Smooth muscle cell (in vitro differentiated cells): ENCODE measurements around the gene NMD3. TPM values are rescaled to one million over a fixed set of nuclear protein-coding genes. Genes with fewer than 3 reads are reported as not detected.
A peak's percentile ranks its signal among the peaks of the same experiment; 100 is the strongest.

Experiments used
- DNase-seq: peaks from one replicate; lab custom pipeline; 2025; ENCODE audit not compliant: unreplicated experiment; lab: John Stamatoyannopoulos, UW
- H2AFZ ChIP-seq: fragments of 200-600 bp; sonication (generic); 2 replicates; pipeline ENCODE4 v1.6.0; 2016; ENCODE audit warnings: antibody characterized with exemption, low read depth, mild to moderate bottlenecking
- H3F3A ChIP-seq: fragments of 200-600 bp; sonication (generic); 2 replicates; pipeline ENCODE4 v1.6.0; 2017; ENCODE audit warnings: antibody characterized with exemption, low read depth
- H3K27ac ChIP-seq: fragments of 200-600 bp; sonication (generic); 2 replicates; pipeline ENCODE4 v1.5.1; 2016; ENCODE audit warnings: low read depth, mild to moderate bottlenecking
- H3K27me3 ChIP-seq: fragments of 200-600 bp; sonication (generic); 2 replicates; pipeline ENCODE4 v1.6.1; 2016; ENCODE audit warnings: low read depth, mild to moderate bottlenecking
- H3K36me3 ChIP-seq: fragments of 200-600 bp; sonication (generic); 2 replicates; pipeline ENCODE4 v1.5.1; 2016; ENCODE audit warnings: low read depth
- H3K4me1 ChIP-seq: fragments of 200-600 bp; sonication (generic); 2 replicates; pipeline ENCODE4 v1.5.1; 2016; ENCODE audit warnings: low read depth
- H3K4me2 ChIP-seq: fragments of 200-600 bp; sonication (generic); 2 replicates; pipeline ENCODE4 v1.6.0; 2016; ENCODE audit warnings: mild to moderate bottlenecking
- H3K4me3 ChIP-seq: fragments of 200-600 bp; sonication (generic); 2 replicates; pipeline ENCODE4 v1.5.1; 2016; ENCODE audit warnings: mild to moderate bottlenecking
- H3K79me2 ChIP-seq: fragments of 200-600 bp; sonication (generic); 2 replicates; pipeline ENCODE4 v1.6.0; 2016; ENCODE audit warnings: low read depth, mild to moderate bottlenecking
- H3K9ac ChIP-seq: fragments of 200-600 bp; sonication (generic); 2 replicates; pipeline ENCODE4 v1.6.0; 2016; ENCODE audit warnings: low read depth
- H3K9me3 ChIP-seq: fragments of 200-600 bp; sonication (generic); replicated peaks from 2 replicates; pipeline ENCODE4 v1.5.1; 2016; ENCODE audit warnings: low read depth
- H4K20me1 ChIP-seq: fragments of 200-600 bp; sonication (generic); 2 replicates; pipeline ENCODE4 v1.6.0; 2016; ENCODE audit warnings: low read depth
- CTCF ChIP-seq: fragments of 200-600 bp; sonication (generic); IDR thresholded peaks from 2 replicates; pipeline ENCODE4 v1.5.1; 2017; ENCODE audit warnings: borderline replicate concordance, mild to moderate bottlenecking, antibody characterized with exemption; ENCODE audit not compliant: insufficient read depth, poor library complexity, severe bottlenecking
- WGBS: methylation state at CpG from one replicate; pipeline ENCODE4 v1.1.7; 2016; ENCODE audit warnings: low lambda C conversion rate; 5-methylcytosine and 5-hydroxymethylcytosine counted together
- polyA plus RNA-seq: library from polyadenylated mRNA; unstranded; fragments of >200 nt; fragmentation: Nextera tagmentation; extraction: Ambion mirVana; gene quantifications from 2 replicates; pipeline ENCODE4 v1.2.1, GENCODE V29; 2016
- total RNA-seq: library from RNA; depleted of rRNA; stranded (reverse); fragments of >200 nt; gene quantifications from 2 replicates; pipeline ENCODE4 v1.2.3, GENCODE V29; 2014

NMD3 gene
- total and polyA plus RNA-seq, 2 experiments from 2014 or later = 40.2 to 70.1 TPM

- Histone ChIP-seq H4K20me1 (no peaks in the 10 kb centered on the region), H3K36me3 (no peaks in the 10 kb centered on the region), H3K9me3 (no peaks in the 10 kb centered on the region), H3K9ac (no peak overlapping the region), H3K4me2 (no peak overlapping the region), H2AFZ (no peak overlapping the region), H3K4me3 (no peak overlapping the region), H3K4me1 (peaks cover 4% of the 10 kb centered on the region), H3K79me2 (no peaks in the 10 kb centered on the region), H3K27me3 (no peaks in the 10 kb centered on the region), H3K27ac (no peak overlapping the region), H3F3A (no peaks in the 10 kb centered on the region)
- DNase-seq = no peak
- TF ChIP-seq CTCF = no peak
Observed at GRCh38 chr3:161212906-161213305, 8.2 kb upstream of the NMD3 start.

- no peaks in the 10 kb centered on the region for H4K20me1 ChIP-seq
- no peak overlapping the region for H3K9ac ChIP-seq
- H3K4me2 ChIP-seq = no peak overlapping the region
- no peaks in the 10 kb centered on the region for H3K79me2 ChIP-seq
- DNase-seq = no peak
- no peak overlapping the region for H3K27ac ChIP-seq
- TF ChIP-seq CTCF = no peak
- 56% methylated on average over 4 of the region's 4 CpGs for WGBS
- H3K4me3 ChIP-seq = no peak overlapping the region
- no peak overlapping the region for H2AFZ ChIP-seq
- peaks cover 4% of the 10 kb centered on the region for H3K4me1 ChIP-seq
- H3K9me3 ChIP-seq = no peaks in the 10 kb centered on the region
- H3K36me3 ChIP-seq = no peaks in the 10 kb centered on the region
- H3K27me3 ChIP-seq = no peaks in the 10 kb centered on the region
- no peaks in the 10 kb centered on the region for H3F3A ChIP-seq
Observed at GRCh38 chr3:161213644-161214043, 7.5 kb upstream of the NMD3 start.

- Histone ChIP-seq H3K4me3 (no peak overlapping the region), H3F3A (no peaks in the 10 kb centered on the region), H3K9ac (no peak overlapping the region), H3K4me1 (peaks cover 4% of the 10 kb centered on the region), H3K27ac (no peak overlapping the region), H3K4me2 (no peak overlapping the region), H3K9me3 (no peaks in the 10 kb centered on the region), H3K27me3 (no peaks in the 10 kb centered on the region), H2AFZ (no peak overlapping the region), H3K36me3 (no peaks in the 10 kb centered on the region), H3K79me2 (no peaks in the 10 kb centered on the region), H4K20me1 (no peaks in the 10 kb centered on the region)
- DNase-seq = no peak
- TF ChIP-seq CTCF = no peak
- WGBS = 90% methylated on average over 4 of the region's 4 CpGs
Observed at GRCh38 chr3:161215185-161215584, 5.9 kb upstream of the NMD3 start.

- no peak for TF ChIP-seq CTCF
- no peaks in the 10 kb centered on the region for H3F3A ChIP-seq
- 64% methylated on average over 5 of the region's 5 CpGs for WGBS
- no peak overlapping the region for H3K27ac ChIP-seq
- peaks cover 8% of the 10 kb centered on the region for H3K4me1 ChIP-seq
- no peak for DNase-seq
- peak overlapping the region; percentile 5 for H2AFZ ChIP-seq
- peaks cover 5% of the 10 kb centered on the region for H4K20me1 ChIP-seq
- no peak overlapping the region for H3K4me3 ChIP-seq
- H3K9ac ChIP-seq = no peak overlapping the region
- H3K79me2 ChIP-seq = peaks cover 14% of the 10 kb centered on the region
- no peaks in the 10 kb centered on the region for H3K9me3 ChIP-seq
- no peak overlapping the region for H3K4me2 ChIP-seq
- H3K27me3 ChIP-seq = no peaks in the 10 kb centered on the region
- no peaks in the 10 kb centered on the region for H3K36me3 ChIP-seq
Observed at GRCh38 chr3:161217496-161217895, 3.6 kb upstream of the NMD3 start.
